ENCODE results near the gene TCEAL5.

The TCEAL5 gene

DNA sequence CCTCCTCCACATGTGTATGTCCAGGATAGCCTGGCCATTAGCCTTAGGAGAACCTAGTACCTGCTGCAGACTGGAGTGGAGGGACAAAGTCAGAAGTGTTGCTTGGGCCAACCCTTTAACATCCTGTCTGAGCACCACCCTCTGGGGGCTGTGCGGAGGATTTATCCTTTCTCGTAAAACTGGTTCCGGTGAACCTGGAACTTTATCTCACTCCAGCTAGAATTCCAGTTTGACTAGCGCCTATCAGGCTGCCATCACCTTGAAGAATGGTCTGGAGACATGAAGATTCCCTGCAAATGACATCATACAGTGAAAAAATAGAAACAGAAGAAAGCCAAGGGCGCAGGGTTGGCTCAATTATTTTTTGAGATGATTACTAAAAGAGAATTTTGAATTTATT, 25.6 kb downstream of the TCEAL5 start:
- Histone ChIP-seq H3K27me3 (ENCODE audit: control insufficient read depth in 3 of 3, insufficient read depth in 3 of 3, low read depth in 1 of 3, low read length in 3 of 3) (peaks cover 0 to 8% (median 0%) of the 10 kb centered on the region in 3 experiments), H2AFZ (ENCODE audit: low read length) (no peak overlapping the region), H3K79me1 (ENCODE audit: low read depth, low read length) (no peaks in the 10 kb centered on the region), H3K4ac (ENCODE audit: low read length) (no peak overlapping the region), H2BK120ac (ENCODE audit: low read depth, low read length) (no peak overlapping the region), H3K18ac (ENCODE audit: low read length) (no peak overlapping the region), H2BK5ac (ENCODE audit: low read length) (no peak overlapping the region), H3K23ac (ENCODE audit: low read depth, low read length, poor library complexity) (no peak overlapping the region), H3K9ac (ENCODE audit: low read depth, low read length, poor library complexity) (no peak overlapping the region), H3K27ac (replicated peaks; ENCODE audit: low read length) (no peak overlapping the region), H3K4me1 (ENCODE audit: control insufficient read depth in 2 of 2, insufficient read depth in 1 of 2, low read depth in 1 of 2, low read length in 2 of 2) (peaks cover 0 to 2% of the 10 kb centered on the region in 2 donors), H2BK15ac (ENCODE audit: low read length) (no peak overlapping the region), H3K4me3 (ENCODE audit: low read length in 2 of 2) (no peak overlapping the region), H2BK12ac (ENCODE audit: low read length) (no peak overlapping the region), H3K9me3 (replicated peaks in 1 of 2; ENCODE audit: control insufficient read depth in 2 of 2, insufficient read depth in 1 of 2, low read depth in 1 of 2, low read length in 2 of 2) (no peaks in the 10 kb centered on the region), H4K8ac (ENCODE audit: low read depth, low read length) (no peak overlapping the region), H2AK5ac (ENCODE audit: low read depth, low read length) (no peak overlapping the region), H3K36me3 (replicated peaks in 1 of 2; ENCODE audit: control insufficient read depth in 2 of 2, insufficient read depth in 2 of 2, low read length in 2 of 2) (peaks cover 2 to 15% of the 10 kb centered on the region in 2 donors), H3K4me2 (ENCODE audit: insufficient read depth, low read length, poor library complexity, severe bottlenecking) (no peak overlapping the region), H4K91ac (ENCODE audit: low read depth, low read length, poor library complexity) (no peak overlapping the region), H3K14ac (ENCODE audit: low read length) (no peak overlapping the region)
- no peak for DNase-seq (ENCODE audit: low spot score)
- no CpG with 5 or more reads among the region's 5 CpGs for WGBS, 2 donors (ENCODE audit: extremely low coverage in 2 of 2, insufficient read length in 2 of 2, insufficient replicate concordance in 1 of 2)

DNA sequence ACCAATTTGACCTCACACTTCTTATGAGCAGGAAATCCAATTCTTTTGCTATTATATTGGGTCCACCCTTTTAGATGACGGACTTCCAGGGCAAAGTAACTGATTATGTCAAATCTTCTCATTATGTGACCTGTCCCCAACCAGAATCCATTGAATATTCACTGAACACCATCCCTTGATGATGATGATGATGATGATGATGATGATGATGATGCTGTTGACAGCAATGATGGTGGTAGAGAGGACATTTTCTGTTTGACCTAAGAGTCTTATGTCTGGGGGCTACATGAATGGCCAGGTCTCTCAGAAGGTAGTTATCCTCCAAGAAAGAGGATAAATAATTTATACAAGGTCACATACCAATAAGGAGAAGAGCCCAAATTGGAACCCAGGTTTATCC, 26.7 kb downstream of the TCEAL5 start:
- H3K27me3 ChIP-seq (ENCODE audit: control insufficient read depth in 3 of 3, insufficient read depth in 3 of 3, low read depth in 1 of 3, low read length in 3 of 3) = peaks cover 0 to 10% (median 0%) of the 10 kb centered on the region in 3 experiments

DNA sequence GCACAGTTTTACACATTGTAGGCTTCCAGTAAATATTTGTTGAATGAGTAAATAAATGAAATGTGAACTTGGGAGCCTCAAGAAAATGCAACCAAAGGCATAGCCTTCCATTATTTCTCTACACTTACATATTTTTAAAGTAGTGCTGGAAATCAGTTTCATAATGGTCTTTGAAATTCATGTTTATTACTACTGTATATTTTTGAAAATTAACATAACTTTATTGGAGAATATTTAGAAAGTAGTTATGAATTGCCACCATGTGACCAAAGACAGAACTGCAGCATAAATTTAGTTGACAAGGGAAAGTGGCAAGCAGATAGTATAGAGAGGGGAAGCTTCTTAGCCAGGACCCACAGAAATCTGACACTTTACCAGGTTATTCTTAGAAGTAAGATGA, 28.0 kb downstream of the TCEAL5 start:
- no peaks in the 10 kb centered on the region for H3K4me1 ChIP-seq (ENCODE audit: control insufficient read depth in 2 of 2, insufficient read depth in 1 of 2, low read depth in 1 of 2, low read length in 2 of 2)
- no peak overlapping the region for H3K4ac ChIP-seq (ENCODE audit: low read length)
- DNase-seq (ENCODE audit: low spot score) = no peak
- no peak overlapping the region for H3K9ac ChIP-seq (ENCODE audit: low read depth, low read length, poor library complexity)
- peaks cover 0 to 10% (median 0%) of the 10 kb centered on the region in 3 experiments for H3K27me3 ChIP-seq (ENCODE audit: control insufficient read depth in 3 of 3, insufficient read depth in 3 of 3, low read depth in 1 of 3, low read length in 3 of 3)
- no peak overlapping the region for H2AFZ ChIP-seq (ENCODE audit: low read length)
- no peak overlapping the region for H2BK120ac ChIP-seq (ENCODE audit: low read depth, low read length)
- H3K14ac ChIP-seq (ENCODE audit: low read length) = no peak overlapping the region
- no peak overlapping the region for H4K91ac ChIP-seq (ENCODE audit: low read depth, low read length, poor library complexity)
- no peak overlapping the region for H4K8ac ChIP-seq (ENCODE audit: low read depth, low read length)
- no peak overlapping the region for H3K18ac ChIP-seq (ENCODE audit: low read length)
- no peak overlapping the region for H2BK12ac ChIP-seq (ENCODE audit: low read length)
- H2BK5ac ChIP-seq (ENCODE audit: low read length) = no peak overlapping the region
- no peaks in the 10 kb centered on the region for H3K9me3 ChIP-seq (replicated peaks in 1 of 2; ENCODE audit: control insufficient read depth in 2 of 2, insufficient read depth in 1 of 2, low read depth in 1 of 2, low read length in 2 of 2)
- no peak overlapping the region for H3K4me3 ChIP-seq (ENCODE audit: low read length in 2 of 2)
- H3K4me2 ChIP-seq (ENCODE audit: insufficient read depth, low read length, poor library complexity, severe bottlenecking) = no peak overlapping the region
- no peaks in the 10 kb centered on the region for H3K79me1 ChIP-seq (ENCODE audit: low read depth, low read length)
- H3K23ac ChIP-seq (ENCODE audit: low read depth, low read length, poor library complexity) = no peak overlapping the region
- no peak overlapping the region for H2AK5ac ChIP-seq (ENCODE audit: low read depth, low read length)
- H3K27ac ChIP-seq (replicated peaks; ENCODE audit: low read length) = no peak overlapping the region
- no peak overlapping the region for H2BK15ac ChIP-seq (ENCODE audit: low read length)
- H3K36me3 ChIP-seq (replicated peaks in 1 of 2; ENCODE audit: control insufficient read depth in 2 of 2, insufficient read depth in 2 of 2, low read length in 2 of 2) = peaks cover 2 to 13% of the 10 kb centered on the region in 2 donors

More for the DNA sequence above, 26.7 kb downstream of the TCEAL5 start:
- H2BK12ac ChIP-seq (ENCODE audit: low read length) = no peak overlapping the region
- H3K4me2 ChIP-seq (ENCODE audit: insufficient read depth, low read length, poor library complexity, severe bottlenecking) = no peak overlapping the region
- H2BK5ac ChIP-seq (ENCODE audit: low read length) = no peak overlapping the region
- no peak overlapping the region for H2AFZ ChIP-seq (ENCODE audit: low read length)
- H3K14ac ChIP-seq (ENCODE audit: low read length) = no peak overlapping the region
- H3K4me1 ChIP-seq (ENCODE audit: control insufficient read depth in 2 of 2, insufficient read depth in 1 of 2, low read depth in 1 of 2, low read length in 2 of 2) = peaks cover 0 to 2% of the 10 kb centered on the region in 2 donors
- H2BK15ac ChIP-seq (ENCODE audit: low read length) = no peak overlapping the region
- H3K9ac ChIP-seq (ENCODE audit: low read depth, low read length, poor library complexity) = no peak overlapping the region
- H3K9me3 ChIP-seq (replicated peaks in 1 of 2; ENCODE audit: control insufficient read depth in 2 of 2, insufficient read depth in 1 of 2, low read depth in 1 of 2, low read length in 2 of 2) = no peaks in the 10 kb centered on the region
- H4K8ac ChIP-seq (ENCODE audit: low read depth, low read length) = no peak overlapping the region
- no peak overlapping the region for H2AK5ac ChIP-seq (ENCODE audit: low read depth, low read length)
- H4K91ac ChIP-seq (ENCODE audit: low read depth, low read length, poor library complexity) = no peak overlapping the region
- WGBS, 2 donors (ENCODE audit: extremely low coverage in 2 of 2, insufficient read length in 2 of 2, insufficient replicate concordance in 1 of 2) = no CpG with 5 or more reads among the region's 1 CpG
- H3K27ac ChIP-seq (replicated peaks; ENCODE audit: low read length) = no peak overlapping the region
- no peaks in the 10 kb centered on the region for H3K79me1 ChIP-seq (ENCODE audit: low read depth, low read length)
- peaks cover 2 to 15% of the 10 kb centered on the region in 2 donors for H3K36me3 ChIP-seq (replicated peaks in 1 of 2; ENCODE audit: control insufficient read depth in 2 of 2, insufficient read depth in 2 of 2, low read length in 2 of 2)
- no peak overlapping the region for H3K18ac ChIP-seq (ENCODE audit: low read length)
- no peak overlapping the region for H3K4ac ChIP-seq (ENCODE audit: low read length)
- DNase-seq (ENCODE audit: low spot score) = no peak
- H3K4me3 ChIP-seq (ENCODE audit: low read length in 2 of 2) = no peak overlapping the region
- H2BK120ac ChIP-seq (ENCODE audit: low read depth, low read length) = no peak overlapping the region
- H3K23ac ChIP-seq (ENCODE audit: low read depth, low read length, poor library complexity) = no peak overlapping the region

DNA sequence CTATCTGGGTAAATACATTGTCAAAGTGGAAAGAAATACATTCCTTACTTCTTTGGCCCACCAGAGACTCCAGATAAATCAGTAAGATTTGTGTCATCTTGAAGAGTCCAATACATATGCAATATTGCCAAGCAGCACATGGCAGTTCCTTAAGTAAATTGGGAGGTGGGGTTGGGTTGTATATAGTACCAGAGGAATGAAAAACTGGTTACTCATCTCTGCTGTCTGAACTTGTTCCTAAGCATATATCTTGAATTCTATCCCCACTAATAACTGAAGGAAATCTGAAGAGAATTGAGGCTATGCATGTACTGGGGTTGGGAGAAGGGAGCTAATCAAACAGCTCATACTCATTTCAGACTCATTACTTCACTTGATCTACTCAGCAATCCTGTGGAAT, 36.4 kb downstream of the TCEAL5 start:
- no peak overlapping the region for H3K4me2 ChIP-seq (ENCODE audit: insufficient read depth, low read length, poor library complexity, severe bottlenecking)
- H2BK120ac ChIP-seq (ENCODE audit: low read depth, low read length) = no peak overlapping the region
- H3K4ac ChIP-seq (ENCODE audit: low read length) = no peak overlapping the region
- peaks cover 0 to 13% (median 0%) of the 10 kb centered on the region in 3 experiments for H3K27me3 ChIP-seq (ENCODE audit: control insufficient read depth in 3 of 3, insufficient read depth in 3 of 3, low read depth in 1 of 3, low read length in 3 of 3)
- H3K27ac ChIP-seq (replicated peaks; ENCODE audit: low read length) = no peak overlapping the region
- H2AK5ac ChIP-seq (ENCODE audit: low read depth, low read length) = no peak overlapping the region
- no peaks in the 10 kb centered on the region for H3K4me1 ChIP-seq (ENCODE audit: control insufficient read depth in 2 of 2, insufficient read depth in 1 of 2, low read depth in 1 of 2, low read length in 2 of 2)
- no peak overlapping the region for H2BK5ac ChIP-seq (ENCODE audit: low read length)
- H2BK15ac ChIP-seq (ENCODE audit: low read length) = no peak overlapping the region
- no peak overlapping the region for H3K4me3 ChIP-seq (ENCODE audit: low read length in 2 of 2)
- no peaks in the 10 kb centered on the region for H3K36me3 ChIP-seq (replicated peaks in 1 of 2; ENCODE audit: control insufficient read depth in 2 of 2, insufficient read depth in 2 of 2, low read length in 2 of 2)
- H3K79me1 ChIP-seq (ENCODE audit: low read depth, low read length) = no peaks in the 10 kb centered on the region
- H4K91ac ChIP-seq (ENCODE audit: low read depth, low read length, poor library complexity) = no peak overlapping the region
- no peak overlapping the region for H2AFZ ChIP-seq (ENCODE audit: low read length)
- no peak overlapping the region for H3K23ac ChIP-seq (ENCODE audit: low read depth, low read length, poor library complexity)
- no peak overlapping the region for H3K14ac ChIP-seq (ENCODE audit: low read length)
- H4K8ac ChIP-seq (ENCODE audit: low read depth, low read length) = no peak overlapping the region
- H3K9me3 ChIP-seq (replicated peaks in 1 of 2; ENCODE audit: control insufficient read depth in 2 of 2, insufficient read depth in 1 of 2, low read depth in 1 of 2, low read length in 2 of 2) = no peaks in the 10 kb centered on the region
- no peak overlapping the region for H2BK12ac ChIP-seq (ENCODE audit: low read length)
- no peak overlapping the region for H3K18ac ChIP-seq (ENCODE audit: low read length)
- DNase-seq (ENCODE audit: low spot score) = no peak
- H3K9ac ChIP-seq (ENCODE audit: low read depth, low read length, poor library complexity) = no peak overlapping the region

All from neuronal stem cell (in vitro differentiated cells).